Mesenchymal stem cell (in vitro differentiated cells and primary cell): ENCODE measurements around the gene TMEM14B.

Experiments used
- DNase-seq: peaks from one replicate; pipeline ENCODE4 v3.0.0-alpha.2; 2013
- H2AFZ ChIP-seq: one replicate; pipeline ENCODE4 v1.6.1; 2013; ENCODE audit warnings: low read depth, mild to moderate bottlenecking, control low read depth, inconsistent platforms, low read length, moderate library complexity
- H2AK5ac ChIP-seq: 2 replicates; pipeline ENCODE4 v1.6.1; 2013; ENCODE audit warnings: low read length, moderate library complexity, mild to moderate bottlenecking, inconsistent platforms; ENCODE audit not compliant: severe bottlenecking
- H2BK120ac ChIP-seq: one replicate; pipeline ENCODE4 v1.6.1; 2013; ENCODE audit warnings: low read depth, mild to moderate bottlenecking, inconsistent platforms, low read length, moderate library complexity
- H2BK12ac ChIP-seq, 2 experiments: one replicate each; pipeline ENCODE4 v1.6.1; 2013; ENCODE audit warnings: inconsistent platforms in 2 of 2, low read length in 2 of 2, mild to moderate bottlenecking in 2 of 2, moderate library complexity in 2 of 2, control low read depth in 1 of 2
- H2BK15ac ChIP-seq: one replicate; pipeline ENCODE4 v1.6.1; 2013; ENCODE audit warnings: mild to moderate bottlenecking, low read depth, inconsistent platforms; ENCODE audit not compliant: poor library complexity, severe bottlenecking
- H2BK5ac ChIP-seq: 2 replicates; pipeline ENCODE4 v1.6.1; 2013; ENCODE audit warnings: low read depth, mild to moderate bottlenecking, low read length, control low read depth, inconsistent platforms; ENCODE audit not compliant: poor library complexity, severe bottlenecking
- H3K14ac ChIP-seq, 2 experiments: one replicate each; pipeline ENCODE4 v1.6.1; 2013; ENCODE audit warnings: inconsistent platforms in 2 of 2, low read length in 2 of 2, control low read depth in 1 of 2, mild to moderate bottlenecking in 1 of 2, moderate library complexity in 1 of 2
- H3K18ac ChIP-seq, 2 experiments: one replicate each; pipeline ENCODE4 v1.6.1; 2013; ENCODE audit warnings: inconsistent platforms in 2 of 2, low read length in 2 of 2, control low read depth in 1 of 2, low read depth in 1 of 2, mild to moderate bottlenecking in 1 of 2
- H3K23ac ChIP-seq, 2 experiments: one replicate each; pipeline ENCODE4 v1.6.1; 2013; ENCODE audit warnings: inconsistent platforms in 2 of 2, low read length in 2 of 2, mild to moderate bottlenecking in 2 of 2, moderate library complexity in 2 of 2, control low read depth in 1 of 2
- H3K27ac ChIP-seq: 2 replicates; pipeline ENCODE4 v1.5.1; 2013; ENCODE audit warnings: mild to moderate bottlenecking, moderate library complexity, low read length, control low read depth, inconsistent platforms; ENCODE audit not compliant: poor library complexity, severe bottlenecking
- H3K27me3 ChIP-seq, 2 experiments: 2 replicates each; pipeline versions ENCODE4 v1.6.1 to v1.7.0; 2013; ENCODE audit warnings: low read length in 2 of 2, mild to moderate bottlenecking in 2 of 2, moderate library complexity in 2 of 2, control low read depth in 1 of 2, inconsistent platforms in 1 of 2; ENCODE audit not compliant: control insufficient read depth in 1 of 2, insufficient read depth in 1 of 2
- H3K36me3 ChIP-seq, 2 experiments: 2 replicates each; pipeline versions ENCODE4 v1.6.1 to v1.7.0; 2013; ENCODE audit warnings: low read length in 2 of 2, control low read depth in 1 of 2, inconsistent platforms in 1 of 2, low read depth in 1 of 2, mild to moderate bottlenecking in 1 of 2; ENCODE audit not compliant: insufficient read depth in 2 of 2, control insufficient read depth in 1 of 2
- H3K4ac ChIP-seq, 2 experiments: one replicate each; pipeline ENCODE4 v1.6.1; 2013; ENCODE audit warnings: inconsistent platforms in 2 of 2, low read length in 2 of 2, mild to moderate bottlenecking in 2 of 2, moderate library complexity in 2 of 2, control low read depth in 1 of 2, low read depth in 1 of 2
- H3K4me1 ChIP-seq: 2 replicates; pipeline ENCODE4 v1.6.1; 2013; ENCODE audit warnings: low read depth, low read length, control low read depth; ENCODE audit not compliant: control insufficient read depth, insufficient read depth
- H3K4me2 ChIP-seq: 2 replicates; pipeline ENCODE4 v1.6.1; 2013; ENCODE audit warnings: low read length, mild to moderate bottlenecking, inconsistent platforms; ENCODE audit not compliant: poor library complexity, severe bottlenecking
- H3K4me3 ChIP-seq, 2 experiments: 2 replicates each; pipeline versions ENCODE4 v1.5.1 to v1.7.0; 2013; ENCODE audit warnings: low read length in 2 of 2, mild to moderate bottlenecking in 2 of 2, control low read depth in 1 of 2, low read depth in 1 of 2; ENCODE audit not compliant: insufficient read depth in 1 of 2
- H3K79me1 ChIP-seq: replicated peaks from 2 replicates; pipeline ENCODE4 v1.6.1; 2013; ENCODE audit warnings: mild to moderate bottlenecking, control low read depth, low read length, inconsistent platforms; ENCODE audit not compliant: poor library complexity, severe bottlenecking
- H3K9ac ChIP-seq: 2 replicates; pipeline ENCODE4 v1.7.0; 2013; ENCODE audit warnings: mild to moderate bottlenecking, low read length, moderate library complexity
- H3K9me3 ChIP-seq: 2 replicates; pipeline ENCODE4 v1.7.0; 2013; ENCODE audit warnings: mild to moderate bottlenecking, low read length; ENCODE audit not compliant: control insufficient read depth
- H4K8ac ChIP-seq: one replicate; pipeline ENCODE4 v1.6.1; 2013; ENCODE audit warnings: inconsistent platforms, mild to moderate bottlenecking, low read length, moderate library complexity
- H4K91ac ChIP-seq: one replicate; pipeline ENCODE4 v1.6.1; 2013; ENCODE audit warnings: mild to moderate bottlenecking, low read length, inconsistent platforms
- WGBS: methylation state at CpG from one replicate; pipeline ENCODE4 v1.1.7; 2013; ENCODE audit warnings: mixed read lengths; 5-methylcytosine and 5-hydroxymethylcytosine counted together

Gene TMEM14B

GRCh38 chr6:10793035-10793434 is 45.4 kb downstream of the TMEM14B start:
- no peak overlapping the region for H2AK5ac ChIP-seq
- no peak overlapping the region for H2BK15ac ChIP-seq
- H3K23ac ChIP-seq: no peak overlapping the region
- no peak overlapping the region for H3K4me2 ChIP-seq
- H2BK12ac ChIP-seq: no peak overlapping the region
- H3K27me3 ChIP-seq: no peaks in the 10 kb centered on the region
- no peaks in the 10 kb centered on the region for H3K9me3 ChIP-seq
- DNase-seq: no peak
- H3K4ac ChIP-seq: no peak overlapping the region
- no peak overlapping the region for H2BK120ac ChIP-seq
- H4K8ac ChIP-seq: no peak overlapping the region
- WGBS: 94% methylated on average over 2 of the region's 3 CpGs
- H3K79me1 ChIP-seq: peaks cover 2% of the 10 kb centered on the region
- H3K27ac ChIP-seq: no peak overlapping the region
- H3K4me1 ChIP-seq: no peaks in the 10 kb centered on the region
- no peak overlapping the region for H3K14ac ChIP-seq
- H3K4me3 ChIP-seq: no peak overlapping the region
- H3K18ac ChIP-seq: no peak overlapping the region
- no peak overlapping the region for H2BK5ac ChIP-seq
- peaks cover 2 to 9% of the 10 kb centered on the region in 2 experiments for H3K36me3 ChIP-seq
- no peak overlapping the region for H3K9ac ChIP-seq
- H2AFZ ChIP-seq: no peak overlapping the region
- no peak overlapping the region for H4K91ac ChIP-seq

GRCh38 chr6:10793695-10794094 is 46.1 kb downstream of the TMEM14B start:
- DNase-seq: no peak
- H3K4ac ChIP-seq: no peak overlapping the region
- no peak overlapping the region for H4K8ac ChIP-seq
- H3K27me3 ChIP-seq: no peaks in the 10 kb centered on the region
- H2BK120ac ChIP-seq: no peak overlapping the region
- H2BK5ac ChIP-seq: no peak overlapping the region
- no peaks in the 10 kb centered on the region for H3K4me1 ChIP-seq
- H3K9me3 ChIP-seq: no peaks in the 10 kb centered on the region
- no peak overlapping the region for H3K4me3 ChIP-seq
- peaks cover 2% of the 10 kb centered on the region for H3K79me1 ChIP-seq
- peaks cover 2 to 9% of the 10 kb centered on the region in 2 experiments for H3K36me3 ChIP-seq
- no peak overlapping the region for H2BK12ac ChIP-seq
- no peak overlapping the region for H2BK15ac ChIP-seq
- H3K9ac ChIP-seq: no peak overlapping the region
- no peak overlapping the region for H2AFZ ChIP-seq
- H3K23ac ChIP-seq: no peak overlapping the region
- WGBS: 81% methylated on average over 6 of the region's 6 CpGs
- H3K18ac ChIP-seq: no peak overlapping the region
- H2AK5ac ChIP-seq: no peak overlapping the region
- peak overlapping the region in 1 of 2 experiments; percentile 48 for H3K14ac ChIP-seq
- H4K91ac ChIP-seq: no peak overlapping the region
- no peak overlapping the region for H3K4me2 ChIP-seq
- no peak overlapping the region for H3K27ac ChIP-seq

- no peak overlapping the region for H2BK5ac ChIP-seq
- H4K8ac ChIP-seq: no peak overlapping the region
- H3K4ac ChIP-seq: no peak overlapping the region
- H3K4me1 ChIP-seq: no peaks in the 10 kb centered on the region
- H3K79me1 ChIP-seq: peaks cover 2% of the 10 kb centered on the region
- no peaks in the 10 kb centered on the region for H3K9me3 ChIP-seq
- no peaks in the 10 kb centered on the region for H3K27me3 ChIP-seq
- no peak overlapping the region for H3K23ac ChIP-seq
- 10% methylated on average over 1 of the region's 3 CpGs for WGBS
- H4K91ac ChIP-seq: no peak overlapping the region
- H2AFZ ChIP-seq: no peak overlapping the region
- H2BK12ac ChIP-seq: no peak overlapping the region
- H3K18ac ChIP-seq: no peak overlapping the region
- H2BK15ac ChIP-seq: no peak overlapping the region
- no peak overlapping the region for H2AK5ac ChIP-seq
- no peak overlapping the region for H3K14ac ChIP-seq
- H3K4me3 ChIP-seq: no peak overlapping the region
- peaks cover 2 to 9% of the 10 kb centered on the region in 2 experiments for H3K36me3 ChIP-seq
- no peak overlapping the region for H2BK120ac ChIP-seq
- H3K4me2 ChIP-seq: no peak overlapping the region
- no peak overlapping the region for H3K9ac ChIP-seq
- no peak overlapping the region for H3K27ac ChIP-seq
- DNase-seq: no peak
Observed at GRCh38 chr6:10794239-10794638, 46.6 kb downstream of the TMEM14B start.

GRCh38 chr6:10800810-10801209 is 53.2 kb downstream of the TMEM14B start:
- DNase-seq: peak; percentile 81
- WGBS: 34% methylated on average over 3 of the region's 3 CpGs
- H3K27ac ChIP-seq: no peak overlapping the region

More at GRCh38 chr6:10800810-10801209, 53.2 kb downstream of the TMEM14B start:
- no peak overlapping the region for H3K23ac ChIP-seq
- H2AFZ ChIP-seq: no peak overlapping the region
- H3K4me3 ChIP-seq: no peak overlapping the region
- no peaks in the 10 kb centered on the region for H3K27me3 ChIP-seq
- no peak overlapping the region for H3K18ac ChIP-seq
- no peak overlapping the region for H4K8ac ChIP-seq
- no peak overlapping the region for H3K9ac ChIP-seq
- H3K14ac ChIP-seq: no peak overlapping the region
- no peak overlapping the region for H2BK5ac ChIP-seq
- peaks cover 2% of the 10 kb centered on the region for H3K79me1 ChIP-seq
- H2BK12ac ChIP-seq: no peak overlapping the region
- no peak overlapping the region for H2AK5ac ChIP-seq
- H2BK15ac ChIP-seq: no peak overlapping the region
- no peaks in the 10 kb centered on the region for H3K36me3 ChIP-seq
- H3K4ac ChIP-seq: no peak overlapping the region
- no peak overlapping the region for H3K4me2 ChIP-seq
- no peaks in the 10 kb centered on the region for H3K9me3 ChIP-seq
- no peak overlapping the region for H2BK120ac ChIP-seq
- peaks cover 2% of the 10 kb centered on the region for H3K4me1 ChIP-seq
- no peak overlapping the region for H4K91ac ChIP-seq
